ENCODE measurements around the gene WRAP73. TPM values are rescaled to one million over a fixed set of nuclear protein-coding genes. Genes with fewer than 3 reads are reported as not detected.

Gene WRAP73
- total and polyA plus RNA-seq, 2 experiments from 2014 or later, result 14.7 to 28.8 TPM

DNA sequence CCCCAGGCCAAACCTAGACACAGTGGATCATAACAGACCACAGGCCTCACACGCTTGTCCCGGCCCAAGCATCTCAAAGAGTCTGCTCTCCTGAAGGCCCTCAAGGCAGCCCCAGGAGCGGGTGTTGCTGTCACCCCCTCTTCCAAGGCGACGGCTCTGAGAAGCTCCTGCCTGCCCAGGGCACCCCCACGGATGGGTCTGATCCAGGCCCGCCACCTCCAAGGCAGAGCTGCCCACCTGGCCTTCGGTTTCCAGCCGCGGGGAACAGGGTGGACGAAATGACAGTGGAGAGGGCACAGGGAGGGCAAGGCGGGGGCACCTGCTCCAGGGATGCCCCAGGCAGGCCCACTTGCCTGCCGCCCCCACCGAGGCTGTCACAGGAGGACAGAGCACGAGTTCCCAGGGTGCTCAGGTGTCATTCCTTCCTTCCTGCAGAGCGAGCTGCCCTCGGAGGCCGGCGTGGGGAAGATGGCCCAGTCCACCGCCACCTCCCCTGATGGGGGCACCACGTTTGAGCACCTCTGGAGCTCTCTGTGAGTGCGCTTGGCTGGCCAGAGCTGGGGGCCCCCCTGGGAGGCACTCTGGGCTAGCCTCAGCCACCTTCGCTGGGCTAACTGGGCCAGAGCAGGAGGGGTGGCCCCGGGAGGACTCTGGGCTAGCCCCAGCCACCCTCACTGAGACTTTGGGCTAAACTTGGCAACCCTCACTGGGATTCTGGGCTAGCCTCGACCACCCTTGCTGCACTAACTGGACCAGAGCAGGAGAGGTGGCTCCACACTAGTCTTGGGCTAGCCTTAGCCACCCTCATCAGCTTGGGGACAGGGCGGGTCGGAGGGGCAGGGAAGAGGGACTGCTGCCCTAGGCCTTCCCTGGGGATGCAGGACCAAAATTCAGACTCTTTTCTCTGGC, 32.2 kb upstream of the WRAP73 start:
- no peaks in the 10 kb centered on the region for H4K20me1 ChIP-seq (ENCODE audit: insufficient read depth, poor library complexity, severe bottlenecking)
- H3K4me1 ChIP-seq (ENCODE audit: insufficient read depth), result no peaks in the 10 kb centered on the region
- TF ChIP-seq EZH2 (IDR thresholded peaks at IDR 0.05; ENCODE audit: borderline replicate concordance) (no peak), EZH2phosphoT487 (IDR thresholded peaks at IDR 0.05; ENCODE audit: low read depth, severe bottlenecking, unreplicated experiment) (no peak)
- TF ChIP-seq, protein P1, sequence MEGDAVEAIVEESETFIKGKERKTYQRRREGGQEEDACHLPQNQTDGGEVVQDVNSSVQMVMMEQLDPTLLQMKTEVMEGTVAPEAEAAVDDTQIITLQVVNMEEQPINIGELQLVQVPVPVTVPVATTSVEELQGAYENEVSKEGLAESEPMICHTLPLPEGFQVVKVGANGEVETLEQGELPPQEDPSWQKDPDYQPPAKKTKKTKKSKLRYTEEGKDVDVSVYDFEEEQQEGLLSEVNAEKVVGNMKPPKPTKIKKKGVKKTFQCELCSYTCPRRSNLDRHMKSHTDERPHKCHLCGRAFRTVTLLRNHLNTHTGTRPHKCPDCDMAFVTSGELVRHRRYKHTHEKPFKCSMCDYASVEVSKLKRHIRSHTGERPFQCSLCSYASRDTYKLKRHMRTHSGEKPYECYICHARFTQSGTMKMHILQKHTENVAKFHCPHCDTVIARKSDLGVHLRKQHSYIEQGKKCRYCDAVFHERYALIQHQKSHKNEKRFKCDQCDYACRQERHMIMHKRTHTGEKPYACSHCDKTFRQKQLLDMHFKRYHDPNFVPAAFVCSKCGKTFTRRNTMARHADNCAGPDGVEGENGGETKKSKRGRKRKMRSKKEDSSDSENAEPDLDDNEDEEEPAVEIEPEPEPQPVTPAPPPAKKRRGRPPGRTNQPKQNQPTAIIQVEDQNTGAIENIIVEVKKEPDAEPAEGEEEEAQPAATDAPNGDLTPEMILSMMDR (IDR thresholded peaks at IDR 0.05; ENCODE audit: poor library complexity), result no peak
- H3K9me2 ChIP-seq (replicated peaks; ENCODE audit: insufficient read depth), result no peaks in the 10 kb centered on the region
- no peak overlapping the region for H3K4me3 ChIP-seq
- no peaks in the 10 kb centered on the region for H3K27me3 ChIP-seq
- no peak overlapping the region for H2AFZ ChIP-seq
- no peak overlapping the region for H3K4me2 ChIP-seq
- no peaks in the 10 kb centered on the region for H3K9me3 ChIP-seq (ENCODE audit: low read depth)
- no peak overlapping the region for H3K27ac ChIP-seq
- 89% methylated on average over 27 of the region's 27 CpGs for WGBS (ENCODE audit: low lambda C conversion rate, missing lambda C conversion rate)
- no peak for DNase-seq (ENCODE audit: low spot score)
- H3K79me2 ChIP-seq, result no peaks in the 10 kb centered on the region
- H3K36me3 ChIP-seq (replicated peaks; ENCODE audit: insufficient read depth, low read depth), result no peaks in the 10 kb centered on the region

DNA sequence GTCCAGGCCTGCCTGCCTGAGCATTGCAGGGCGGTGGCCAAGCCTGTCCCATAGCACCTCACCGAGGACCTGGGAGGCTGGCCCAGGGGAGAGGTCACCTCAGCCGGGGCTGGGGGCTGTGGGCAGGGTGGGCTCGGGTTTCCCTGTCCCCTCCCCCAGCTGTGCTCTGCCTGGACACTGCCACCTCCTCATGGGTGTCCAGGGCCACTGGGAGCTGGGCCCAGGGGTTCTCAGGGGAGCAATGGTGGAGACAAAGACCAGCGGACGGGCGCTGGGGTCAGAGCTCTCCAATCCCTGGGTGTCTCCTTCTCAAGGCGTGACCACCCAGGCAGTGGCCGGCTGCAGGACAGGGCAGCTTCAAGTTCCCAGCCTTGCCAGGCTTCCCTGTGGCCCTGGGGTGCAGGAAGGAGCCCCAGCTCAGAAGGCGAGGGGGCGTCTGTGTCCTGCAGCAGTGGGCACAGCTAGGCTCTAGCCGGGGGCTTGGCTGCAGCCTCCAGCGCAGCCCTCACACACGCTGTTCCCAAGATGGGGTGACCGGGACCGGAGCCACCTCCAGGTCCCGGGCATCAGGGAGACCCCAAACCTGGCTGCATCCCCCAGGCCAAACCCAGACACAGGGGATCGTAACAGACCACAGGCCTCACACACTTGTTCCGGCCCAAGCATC, 31.5 kb upstream of the WRAP73 start:
- Histone ChIP-seq H3K27me3 (no peaks in the 10 kb centered on the region), H3K4me2 (no peak overlapping the region), H2AFZ (no peak overlapping the region), H3K4me3 (no peak overlapping the region), H4K20me1 (ENCODE audit: insufficient read depth, poor library complexity, severe bottlenecking) (no peaks in the 10 kb centered on the region), H3K9me2 (replicated peaks; ENCODE audit: insufficient read depth) (no peaks in the 10 kb centered on the region), H3K9me3 (ENCODE audit: low read depth) (no peaks in the 10 kb centered on the region), H3K36me3 (replicated peaks; ENCODE audit: insufficient read depth, low read depth) (no peaks in the 10 kb centered on the region), H3K27ac (no peak overlapping the region), H3K4me1 (ENCODE audit: insufficient read depth) (no peaks in the 10 kb centered on the region), H3K79me2 (no peaks in the 10 kb centered on the region)
- no peak for DNase-seq (ENCODE audit: low spot score)
- TF ChIP-seq EZH2phosphoT487 (IDR thresholded peaks at IDR 0.05; ENCODE audit: low read depth, severe bottlenecking, unreplicated experiment), result no peak
- no peak for TF ChIP-seq EZH2 (IDR thresholded peaks at IDR 0.05; ENCODE audit: borderline replicate concordance)
- TF ChIP-seq, protein P1 (IDR thresholded peaks at IDR 0.05; ENCODE audit: poor library complexity), result no peak
- WGBS (ENCODE audit: low lambda C conversion rate, missing lambda C conversion rate), result 93% methylated on average over 15 of the region's 19 CpGs

GRCh38 chr1:3680488-3681230, 30.8 kb upstream of the WRAP73 start:
- Histone ChIP-seq H3K4me3 (no peak overlapping the region), H3K4me1 (ENCODE audit: insufficient read depth) (no peaks in the 10 kb centered on the region), H3K27me3 (no peaks in the 10 kb centered on the region), H3K79me2 (no peaks in the 10 kb centered on the region), H3K9me3 (ENCODE audit: low read depth) (no peaks in the 10 kb centered on the region), H3K36me3 (replicated peaks; ENCODE audit: insufficient read depth, low read depth) (no peaks in the 10 kb centered on the region), H2AFZ (no peak overlapping the region), H3K9me2 (replicated peaks; ENCODE audit: insufficient read depth) (no peaks in the 10 kb centered on the region), H3K4me2 (no peak overlapping the region), H4K20me1 (ENCODE audit: insufficient read depth, poor library complexity, severe bottlenecking) (no peaks in the 10 kb centered on the region), H3K27ac (no peak overlapping the region)
- TF ChIP-seq EZH2phosphoT487 (IDR thresholded peaks at IDR 0.05; ENCODE audit: low read depth, severe bottlenecking, unreplicated experiment) (no peak), EZH2 (IDR thresholded peaks at IDR 0.05; ENCODE audit: borderline replicate concordance) (no peak)
- TF ChIP-seq, protein P1 (IDR thresholded peaks at IDR 0.05; ENCODE audit: poor library complexity), result no peak
- WGBS (ENCODE audit: low lambda C conversion rate, missing lambda C conversion rate), result 74% methylated on average over 20 of the region's 20 CpGs
- DNase-seq (ENCODE audit: low spot score), result no peak
